ENCODE results near the gene RNF167. TPM values are rescaled to one million over a fixed set of nuclear protein-coding genes. Genes with fewer than 3 reads are reported as not detected.

Gene RNF167
- total and polyA plus RNA-seq, 2 donors (not counting 3 experiments of a cell fraction or from before 2014, with no cell fraction given) = 60.2 to 87.6 TPM

GRCh38 chr17:4982305-4982704 is 42.2 kb downstream of the RNF167 start:
- H3K4me2 ChIP-seq (ENCODE audit: insufficient read depth, low read length) = no peak overlapping the region
- no peak overlapping the region for H3K9ac ChIP-seq (replicated peaks; ENCODE audit: extremely low read depth, insufficient read depth, low read length)
- FAIRE-seq = no peak
- H3K27ac ChIP-seq (ENCODE audit: insufficient read depth, low read depth, low read length) = no peak overlapping the region
- H3K9me1 ChIP-seq (replicated peaks; ENCODE audit: control insufficient read depth, extremely low read depth, insufficient read depth, low read length) = no peaks in the 10 kb centered on the region
- ChIA-PET CTCF (no interaction called here), POLR2A (no interaction called here)
- H3K4me3 ChIP-seq (replicated peaks in 1 of 3; ENCODE audit: insufficient read depth in 1 of 3, low read depth in 1 of 3, low read length in 3 of 3) = no peak overlapping the region
- peaks cover 15 to 43% of the 10 kb centered on the region in 2 experiments for H3K36me3 ChIP-seq (ENCODE audit: control insufficient read depth in 2 of 2, extremely low read depth in 1 of 2, insufficient read depth in 2 of 2, low read length in 2 of 2)
- no peaks in the 10 kb centered on the region for H3K9me3 ChIP-seq (replicated peaks; ENCODE audit: control insufficient read depth, insufficient read depth, low read length)
- BruUV-seq (replicated peaks) = no TSS peak
- H3K27me3 ChIP-seq (ENCODE audit: control insufficient read depth in 2 of 2, insufficient read depth in 2 of 2, low read length in 2 of 2) = no peaks in the 10 kb centered on the region
- peaks cover 16% of the 10 kb centered on the region for H3K79me2 ChIP-seq (ENCODE audit: control insufficient read depth, insufficient read depth, low read length)
- H4K20me1 ChIP-seq (replicated peaks; ENCODE audit: control insufficient read depth, extremely low read depth, insufficient read depth, low read length) = no peaks in the 10 kb centered on the region
- no peak for TF ChIP-seq CTCF (IDR thresholded peaks at IDR 0.05; ENCODE audit: extremely low read depth in 1 of 2, insufficient read depth in 1 of 2, low read depth in 1 of 2, low read length in 2 of 2)
- no peak for TF ChIP-seq POLR2A (IDR thresholded peaks at IDR 0.05; ENCODE audit: low read depth, low read length)
- no peak for TF ChIP-seq POLR2AphosphoS5 (IDR thresholded peaks at IDR 0.05; ENCODE audit: insufficient read depth, low read depth, low read length)
- TF ChIP-seq JUN (IDR thresholded peaks at IDR 0.05; ENCODE audit: borderline replicate concordance, insufficient read depth, insufficient read length, low read depth) = no peak
- TF ChIP-seq MAX (IDR thresholded peaks at IDR 0.05; ENCODE audit: insufficient read depth, insufficient read length) = no peak
- no peak for TF ChIP-seq EZH2 (IDR thresholded peaks at IDR 0.05; ENCODE audit: borderline replicate concordance, low read depth, low read length, severe bottlenecking)
- TF ChIP-seq FOS (IDR thresholded peaks at IDR 0.05; ENCODE audit: borderline replicate concordance, insufficient read depth, low read length) = no peak
- TF ChIP-seq MYC (IDR thresholded peaks at IDR 0.05; ENCODE audit: low read depth, low read length) = no peak
- TF ChIP-seq GATA2 (IDR thresholded peaks at IDR 0.05; ENCODE audit: insufficient read depth, insufficient read length, low read depth, low read length) = no peak
- peaks cover 17% of the 10 kb centered on the region for H3K4me1 ChIP-seq (ENCODE audit: control insufficient read depth, extremely low read depth, insufficient read depth, low read length)
- dilution Hi-C loops (cut with MboI; ENCODE audit: extremely low pct_ligation_motif_present, low sequenced_read_pairs) (no loop called here), intact Hi-C loops (cut with micrococcal nuclease) (no loop called here)
- DNase-seq (ENCODE audit: low read depth, low spot score) = no peak
- H2AFZ ChIP-seq (ENCODE audit: low read depth, low read length) = no peak overlapping the region

Data from endothelial cell of umbilical vein (primary cell).